NCI-H2227 treated with DMSO at 0.1 percent for 48 hours (cell line): Measurements from ENCODE around the gene FOXA3.

Experiments used
- DNase-seq: peaks from one replicate; lab custom pipeline; 2025; lab: John Stamatoyannopoulos, UW

Gene FOXA3

GRCh38 chr19:45874620-45874966 is 10.5 kb downstream of the FOXA3 start:
- DNase-seq, result no peak

- DNase-seq, result no peak
Observed at GRCh38 chr19:45876161-45876410, 12.0 kb downstream of the FOXA3 start.

- no peak for DNase-seq
Observed at GRCh38 chr19:45876411-45877197, 12.5 kb downstream of the FOXA3 start.

GRCh38 chr19:45878043-45878794 is 14.1 kb downstream of the FOXA3 start:
- DNase-seq, result no peak

- DNase-seq, result no peak
Observed at GRCh38 chr19:45879055-45879454, 14.9 kb downstream of the FOXA3 start.

- DNase-seq, result no peak
Observed at GRCh38 chr19:45879971-45880370, 15.8 kb downstream of the FOXA3 start.

GRCh38 chr19:45881082-45881908 is 17.2 kb downstream of the FOXA3 start:
- no peak for DNase-seq

GRCh38 chr19:45881909-45882528 is 17.9 kb downstream of the FOXA3 start:
- no peak for DNase-seq

GRCh38 chr19:45882652-45883585 is 18.8 kb downstream of the FOXA3 start:
- no peak for DNase-seq

GRCh38 chr19:45883586-45883880 is 19.4 kb downstream of the FOXA3 start:
- no peak for DNase-seq

- no peak for DNase-seq
Observed at GRCh38 chr19:45883881-45884681, 20.0 kb downstream of the FOXA3 start.

GRCh38 chr19:45884682-45885555 is 20.8 kb downstream of the FOXA3 start:
- no peak for DNase-seq

GRCh38 chr19:45885556-45886426 is 21.7 kb downstream of the FOXA3 start, which contains the start of gene IRF2BP1:
Gene IRF2BP1, minus strand, starts transcription at chr19:45886141. Its CDS starts 367 bp downstream, at chr19:45885774.
- DNase-seq, result peak; percentile 73

- peak; percentile 75 for DNase-seq
Observed at GRCh38 chr19:45886427-45887199, 22.5 kb downstream of the FOXA3 start.

- no peak for DNase-seq
Observed at GRCh38 chr19:45887200-45887710, 23.1 kb downstream of the FOXA3 start.

- no peak for DNase-seq
Observed at GRCh38 chr19:45889210-45889885, 25.2 kb downstream of the FOXA3 start.

GRCh38 chr19:45890877-45891276 is 26.8 kb downstream of the FOXA3 start:
- no peak for DNase-seq
